GM21360 (cell line): ENCODE results near the gene ASXL2.

Experiments used
- ATAC-seq: cut with Tn5 transposase; IDR thresholded peaks from one replicate; pipeline ENCODE4 v1.9.1; 2021; ENCODE audit warnings: mild to moderate bottlenecking, moderate library complexity; ENCODE audit not compliant: unreplicated experiment

Gene ASXL2

GRCh38 chr2:25808006-25808383 is 70.3 kb downstream of the ASXL2 start:
- no peak for ATAC-seq

- ATAC-seq: no peak
These were observed 71.3 kb downstream of the ASXL2 start for GRCh38 chr2:25806941-25807340.

- ATAC-seq: no peak
These were observed 72.3 kb downstream of the ASXL2 start for GRCh38 chr2:25805987-25806386.

- ATAC-seq: no peak
These were observed 73.9 kb downstream of the ASXL2 start for GRCh38 chr2:25804338-25804737.

- ATAC-seq: no peak
These were observed 79.0 kb downstream of the ASXL2 start for GRCh38 chr2:25799301-25799700.

- ATAC-seq: no peak
These were observed 80.4 kb downstream of the ASXL2 start for GRCh38 chr2:25797620-25798488.

GRCh38 chr2:25794544-25795276 is 83.6 kb downstream of the ASXL2 start:
- no peak for ATAC-seq

GRCh38 chr2:25790074-25790790 is 88.1 kb downstream of the ASXL2 start:
- ATAC-seq: no peak

- no peak for ATAC-seq
These were observed 89.8 kb downstream of the ASXL2 start for GRCh38 chr2:25788457-25788856.

- ATAC-seq: no peak
These were observed 91.3 kb downstream of the ASXL2 start for GRCh38 chr2:25787020-25787419.

- no peak for ATAC-seq
These were observed 93.9 kb downstream of the ASXL2 start for GRCh38 chr2:25784404-25784803.

- ATAC-seq: no peak
These were observed 101.2 kb downstream of the ASXL2 start for GRCh38 chr2:25777077-25777476.

GRCh38 chr2:25772078-25772477 is 106.2 kb downstream of the ASXL2 start:
- no peak for ATAC-seq

GRCh38 chr2:25763575-25763974 is 114.7 kb downstream of the ASXL2 start:
- ATAC-seq: no peak

- ATAC-seq: no peak
These were observed 118.0 kb downstream of the ASXL2 start for GRCh38 chr2:25760297-25760696.

- no peak for ATAC-seq
These were observed 119.9 kb downstream of the ASXL2 start for GRCh38 chr2:25758348-25758747.

GRCh38 chr2:25757906-25758305 is 120.4 kb downstream of the ASXL2 start:
- ATAC-seq: no peak

- ATAC-seq: no peak
These were observed 121.8 kb downstream of the ASXL2 start for GRCh38 chr2:25756536-25756935.

GRCh38 chr2:25749676-25750075 is 128.6 kb downstream of the ASXL2 start:
- ATAC-seq: no peak

- ATAC-seq: no peak
These were observed 134.2 kb downstream of the ASXL2 start for GRCh38 chr2:25744055-25744454.

GRCh38 chr2:25743132-25743830 is 135.0 kb downstream of the ASXL2 start:
- no peak for ATAC-seq
